ENCODE measurements around the gene SMG1. TPM values are rescaled to one million over a fixed set of nuclear protein-coding genes. Genes with fewer than 3 reads are reported as not detected.

SMG1 gene
- total RNA-seq, 1 donor from 2014 or later, result 33.5 TPM

DNA sequence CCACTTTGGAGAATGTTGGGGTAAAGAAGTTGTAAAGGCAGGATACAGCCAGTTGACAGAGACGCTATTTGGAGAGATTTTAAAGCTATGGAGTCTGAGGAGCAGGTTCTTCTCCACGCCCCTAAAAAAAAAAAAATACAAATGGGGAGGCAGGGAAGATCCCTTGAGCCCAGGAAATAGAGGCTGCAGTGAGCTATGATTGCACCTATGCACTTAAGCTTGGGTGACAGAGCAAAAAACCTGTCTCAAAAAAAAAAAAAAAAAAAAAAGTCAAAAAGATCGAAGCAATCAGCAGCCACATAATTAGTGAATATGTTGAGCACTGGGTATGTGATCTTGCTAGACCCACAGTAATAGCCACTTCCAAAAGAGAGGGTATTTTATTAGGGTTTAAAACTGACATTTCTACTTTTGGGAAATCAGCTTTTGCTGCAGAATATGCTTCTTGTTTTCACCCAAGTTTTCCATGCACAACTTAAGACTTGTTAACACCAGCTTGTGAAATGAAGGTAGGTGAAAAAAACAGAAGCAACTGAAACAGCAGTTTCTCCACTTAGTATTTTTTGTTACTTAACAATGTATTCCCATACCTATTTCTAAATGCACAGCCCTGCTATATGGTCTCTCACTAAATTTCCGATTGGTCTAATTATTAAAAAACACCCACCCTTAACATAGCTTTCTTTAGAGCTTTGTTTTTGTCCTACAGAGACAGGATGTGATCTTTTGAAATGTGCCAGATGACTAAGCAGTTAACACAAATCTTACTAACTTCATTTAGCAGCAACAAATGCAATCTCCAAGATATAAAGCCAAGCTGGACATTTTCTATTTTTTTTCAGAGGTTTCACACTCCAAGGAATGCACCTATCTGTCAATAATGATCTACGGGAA is 122.4 kb downstream of the SMG1 start:
- DNase-seq (ENCODE audit: low read depth), result no peak
- H3K4me3 ChIP-seq (ENCODE audit: low read depth, low read length), result no peak overlapping the region
- TF ChIP-seq, protein P1, sequence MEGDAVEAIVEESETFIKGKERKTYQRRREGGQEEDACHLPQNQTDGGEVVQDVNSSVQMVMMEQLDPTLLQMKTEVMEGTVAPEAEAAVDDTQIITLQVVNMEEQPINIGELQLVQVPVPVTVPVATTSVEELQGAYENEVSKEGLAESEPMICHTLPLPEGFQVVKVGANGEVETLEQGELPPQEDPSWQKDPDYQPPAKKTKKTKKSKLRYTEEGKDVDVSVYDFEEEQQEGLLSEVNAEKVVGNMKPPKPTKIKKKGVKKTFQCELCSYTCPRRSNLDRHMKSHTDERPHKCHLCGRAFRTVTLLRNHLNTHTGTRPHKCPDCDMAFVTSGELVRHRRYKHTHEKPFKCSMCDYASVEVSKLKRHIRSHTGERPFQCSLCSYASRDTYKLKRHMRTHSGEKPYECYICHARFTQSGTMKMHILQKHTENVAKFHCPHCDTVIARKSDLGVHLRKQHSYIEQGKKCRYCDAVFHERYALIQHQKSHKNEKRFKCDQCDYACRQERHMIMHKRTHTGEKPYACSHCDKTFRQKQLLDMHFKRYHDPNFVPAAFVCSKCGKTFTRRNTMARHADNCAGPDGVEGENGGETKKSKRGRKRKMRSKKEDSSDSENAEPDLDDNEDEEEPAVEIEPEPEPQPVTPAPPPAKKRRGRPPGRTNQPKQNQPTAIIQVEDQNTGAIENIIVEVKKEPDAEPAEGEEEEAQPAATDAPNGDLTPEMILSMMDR (conservative IDR thresholded peaks at IDR 0.05; ENCODE audit: low read depth, low read length), result no peak

DNA sequence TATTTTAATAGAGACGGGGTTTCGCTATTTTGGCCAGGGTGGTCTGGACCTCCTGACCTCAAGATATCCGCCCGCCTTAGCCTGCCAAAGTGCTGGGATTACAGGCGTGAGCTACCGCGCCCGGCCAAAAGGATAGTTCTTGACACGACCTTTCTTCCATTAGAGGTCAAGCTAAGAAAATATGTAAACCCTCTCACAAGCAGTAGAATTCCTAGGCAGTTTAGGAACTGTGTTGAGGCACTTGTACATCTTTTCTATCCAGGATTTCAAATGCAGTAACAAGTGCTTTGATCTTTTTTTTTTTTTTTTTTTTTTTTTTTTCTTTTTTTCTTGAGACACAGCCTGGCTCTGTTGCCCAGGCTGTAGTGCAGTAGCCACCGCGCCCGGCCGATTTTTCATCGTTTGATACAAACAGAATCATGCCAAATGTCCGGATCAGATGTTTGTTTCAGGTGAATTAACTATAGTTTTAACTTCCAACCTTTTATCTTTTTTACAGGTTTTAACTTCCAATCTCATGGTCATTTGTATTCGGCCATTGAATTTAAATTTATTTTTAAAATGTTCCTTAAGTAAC is 123.4 kb downstream of the SMG1 start:
- H3K4me3 ChIP-seq (ENCODE audit: low read depth, low read length), result no peak overlapping the region
- TF ChIP-seq, protein P1 (conservative IDR thresholded peaks at IDR 0.05; ENCODE audit: low read depth, low read length), result no peak
- no peak for DNase-seq (ENCODE audit: low read depth)

DNA sequence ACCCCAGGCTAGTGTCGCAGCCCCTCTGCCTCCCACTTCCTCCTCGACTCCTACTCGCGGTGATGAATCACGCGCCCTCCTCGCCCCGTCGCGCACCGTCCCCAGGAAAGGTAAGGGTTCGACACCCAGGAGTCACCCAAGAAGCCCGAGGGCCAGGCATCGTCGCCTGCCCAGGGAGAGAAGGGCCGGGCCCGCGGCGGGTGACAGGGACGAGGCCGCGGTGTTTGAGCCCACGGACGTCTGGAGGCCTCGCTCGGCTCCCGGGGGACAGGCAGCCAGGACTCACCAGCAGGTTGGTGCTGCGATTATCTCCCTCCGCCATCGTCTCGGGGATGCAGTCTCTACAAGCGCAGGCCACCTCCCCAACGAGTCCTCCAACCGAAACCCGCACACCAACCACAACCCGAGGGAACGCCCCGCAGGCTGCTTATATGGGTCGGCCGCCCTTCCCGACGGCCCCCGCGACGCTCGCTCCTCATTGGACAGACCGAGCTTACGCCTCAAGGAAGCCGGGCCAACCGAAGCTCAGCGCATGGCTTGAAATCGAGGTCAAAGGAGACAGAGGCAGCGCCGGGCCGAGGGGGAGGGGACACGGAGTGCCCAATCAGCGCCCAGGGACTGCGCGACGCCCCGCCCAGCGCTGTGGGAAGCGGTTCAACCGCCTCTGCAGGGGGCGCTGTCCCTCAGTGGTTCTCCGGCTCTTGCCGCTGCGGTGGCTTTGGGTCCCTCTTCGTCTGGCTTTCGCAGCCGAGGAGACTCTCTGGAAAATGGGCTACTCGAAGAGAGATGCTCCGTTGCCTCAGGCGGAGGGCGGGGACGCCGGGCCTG is 124.8 kb downstream of the SMG1 start, which contains the start of gene ARL6IP1:
Gene ARL6IP1 (minus strand): TSS at position 405 of the 828 bp plus-strand sequence. CDS start 83 bp downstream, at position 322.
- DNase-seq (ENCODE audit: low read depth), result peak; percentile 84

DNA sequence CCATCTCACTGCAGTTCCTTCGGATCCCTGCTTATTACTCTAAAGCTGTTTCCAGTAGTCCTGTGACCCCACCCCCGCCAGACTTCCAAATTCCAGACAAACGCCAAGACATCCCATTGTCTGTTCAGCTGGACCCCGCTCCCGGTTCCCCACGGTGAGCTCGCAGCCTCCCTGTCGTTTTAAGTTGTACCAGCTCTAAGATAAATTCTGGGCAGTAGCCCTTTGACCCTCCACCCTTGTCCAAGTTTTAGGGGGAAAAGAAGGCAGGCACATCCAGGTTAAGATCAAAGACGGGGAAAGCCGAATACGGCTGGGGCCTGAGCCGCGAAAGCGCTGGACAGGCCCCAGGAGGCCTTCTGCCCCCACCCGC is 125.4 kb downstream of the SMG1 start:
- DNase-seq (ENCODE audit: low read depth), result no peak
- TF ChIP-seq, protein P1 (conservative IDR thresholded peaks at IDR 0.05; ENCODE audit: low read depth, low read length), result no peak
- peak overlapping the region; percentile 93 for H3K4me3 ChIP-seq (ENCODE audit: low read depth, low read length)

More for the DNA sequence above, 124.8 kb downstream of the SMG1 start, which contains the start of gene ARL6IP1:
- TF ChIP-seq, protein P1 (conservative IDR thresholded peaks at IDR 0.05; ENCODE audit: low read depth, low read length), result peak; percentile 79
- peak within 1 kb of the TSS; percentile 93 for H3K4me3 ChIP-seq (ENCODE audit: low read depth, low read length)

DNA sequence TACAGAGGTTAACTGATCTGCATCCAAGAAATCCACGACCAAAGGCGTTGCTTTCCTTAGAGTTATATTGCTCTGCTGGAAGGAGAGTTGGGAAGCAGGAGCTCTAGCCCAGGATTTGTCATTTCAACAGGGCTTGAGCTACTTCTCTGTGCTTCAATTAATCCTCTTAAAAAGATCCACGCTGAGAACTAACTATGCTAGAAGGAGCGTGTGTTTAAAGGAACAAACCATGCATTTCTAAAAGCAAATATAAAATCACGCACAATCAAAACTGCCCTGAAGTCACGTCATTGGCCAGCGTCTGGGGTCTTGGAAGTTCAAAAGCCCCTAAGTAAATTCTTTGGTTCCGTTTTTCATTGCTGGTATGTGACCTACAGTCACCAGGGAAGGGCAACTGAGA is 125.9 kb downstream of the SMG1 start:
- TF ChIP-seq, protein P1 (conservative IDR thresholded peaks at IDR 0.05; ENCODE audit: low read depth, low read length), result no peak
- DNase-seq (ENCODE audit: low read depth), result no peak
- peak overlapping the region; percentile 93 for H3K4me3 ChIP-seq (ENCODE audit: low read depth, low read length)

DNA sequence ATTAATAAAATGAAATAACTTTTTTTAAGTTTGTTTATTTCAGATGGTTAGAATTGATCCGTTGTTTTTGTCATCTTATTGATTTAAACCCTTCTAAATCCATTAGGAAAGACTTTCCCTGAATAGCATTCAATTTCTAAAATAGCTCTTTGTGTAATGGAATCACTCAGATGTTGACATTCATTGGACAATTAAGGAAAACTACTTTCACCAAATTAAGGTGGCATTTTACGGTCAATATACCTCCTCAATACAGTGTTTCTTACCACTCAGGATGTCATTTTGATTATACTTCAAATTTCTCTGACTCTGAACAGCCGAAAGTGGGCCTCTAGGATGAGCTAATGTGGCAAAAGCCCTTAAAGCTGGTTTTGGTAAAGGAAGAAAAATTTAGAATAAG is 126.7 kb downstream of the SMG1 start:
- TF ChIP-seq, protein P1 (conservative IDR thresholded peaks at IDR 0.05; ENCODE audit: low read depth, low read length), result no peak
- peak overlapping the region; percentile 93 for H3K4me3 ChIP-seq (ENCODE audit: low read depth, low read length)
- no peak for DNase-seq (ENCODE audit: low read depth)
